GM21360 (cell line): Measurements from ENCODE around the gene GGNBP2.
"Not testable (repeated sequence)": the region's sequence is repeated elsewhere in the genome, so short reads cannot be mapped to it uniquely, and the experiment has no call there.

ENCODE experiments used
- ATAC-seq: cut with Tn5 transposase; IDR thresholded peaks from one replicate; pipeline ENCODE4 v1.9.1; 2021; ENCODE audit warnings: mild to moderate bottlenecking, moderate library complexity; ENCODE audit not compliant: unreplicated experiment

The GGNBP2 gene

DNA sequence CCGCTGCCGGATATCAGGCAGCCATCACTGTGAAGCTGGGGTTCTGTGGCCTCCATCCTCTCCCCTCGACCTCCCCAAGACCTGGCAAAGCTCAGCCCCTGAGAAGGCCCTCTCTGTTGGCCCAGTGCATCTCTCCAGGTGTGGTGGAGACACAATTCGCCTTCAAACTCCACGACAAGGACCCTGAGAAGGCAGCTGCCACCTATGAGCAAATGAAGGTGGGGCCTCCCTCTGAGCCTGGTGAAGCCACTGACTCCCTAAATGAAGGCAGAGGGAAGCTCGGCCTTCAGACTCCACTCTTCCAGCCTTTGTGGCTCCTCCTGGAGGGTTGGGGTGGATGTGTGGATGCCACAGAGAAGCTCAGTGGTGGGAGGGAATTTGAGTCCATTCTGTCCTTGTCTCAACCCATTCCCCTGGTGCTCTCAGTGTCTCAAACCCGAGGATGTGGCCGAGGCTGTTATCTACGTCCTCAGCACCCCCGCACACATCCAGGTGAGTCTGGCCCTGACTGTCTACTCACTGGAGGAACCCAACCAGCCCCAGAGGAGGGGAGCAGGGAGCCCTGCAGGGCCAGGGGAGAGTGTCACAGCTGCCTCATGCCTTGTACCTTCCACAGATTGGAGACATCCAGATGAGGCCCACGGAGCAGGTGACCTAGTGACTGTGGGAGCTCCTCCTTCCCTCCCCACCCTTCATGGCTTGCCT, 55.0 kb downstream of the GGNBP2 start:
- ATAC-seq: no peak

GRCh38 chr17:36600465-36600864, 55.7 kb downstream of the GGNBP2 start:
- no peak for ATAC-seq

DNA sequence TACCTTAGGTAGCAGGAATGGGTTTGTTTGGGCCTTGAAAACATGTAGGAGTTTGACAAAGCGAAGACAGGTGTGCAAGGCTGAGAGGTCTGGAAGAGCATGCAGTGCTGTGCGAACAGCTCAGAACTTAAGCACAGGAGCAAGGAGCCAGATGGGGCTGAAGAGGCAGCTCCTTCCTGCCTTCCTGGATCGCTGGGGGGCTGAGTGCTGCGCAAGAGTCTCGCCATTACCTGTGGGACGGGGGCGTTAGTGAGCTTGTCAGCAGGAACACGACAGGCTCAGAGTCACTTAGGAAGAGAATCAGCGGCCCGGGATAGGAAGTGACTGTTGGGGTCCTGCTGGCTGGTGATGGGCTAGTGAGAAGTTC, 56.2 kb downstream of the GGNBP2 start:
- ATAC-seq: peak; percentile 4

GRCh38 chr17:36601303-36602029, 56.7 kb downstream of the GGNBP2 start, which contains the start of gene MRM1:
Gene MRM1, plus strand, starts transcription at chr17:36601583. Its CDS starts 228 bp downstream, at chr17:36601811.
- peak; percentile 78 for ATAC-seq

GRCh38 chr17:36602030-36602748, 57.5 kb downstream of the GGNBP2 start:
- peak; percentile 14 for ATAC-seq

- no peak for ATAC-seq
These were observed 58.2 kb downstream of the GGNBP2 start for GRCh38 chr17:36602924-36603384.

GRCh38 chr17:36605028-36605427, 60.3 kb downstream of the GGNBP2 start:
- ATAC-seq: not testable (repeated sequence)

DNA sequence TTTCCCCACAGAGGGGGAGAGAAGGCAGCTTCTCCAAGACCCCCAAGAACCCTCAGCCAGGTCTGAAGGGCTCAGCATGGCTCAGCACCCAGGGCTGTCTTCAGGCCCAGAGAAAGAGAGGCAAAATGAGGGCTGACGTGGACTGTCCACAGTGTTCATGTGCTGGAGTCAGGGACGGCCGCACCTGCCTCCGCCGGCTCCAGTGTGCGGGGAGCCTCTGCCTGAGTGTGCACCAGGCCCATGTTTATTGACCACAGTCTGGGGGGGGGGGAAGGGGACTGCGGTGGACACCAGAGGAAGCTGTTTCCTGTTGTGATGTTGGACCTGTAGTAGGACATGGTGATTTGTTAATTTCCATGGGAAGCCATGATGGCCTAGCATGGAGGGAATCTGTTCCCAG, 63.6 kb downstream of the GGNBP2 start:
- ATAC-seq: no peak

DNA sequence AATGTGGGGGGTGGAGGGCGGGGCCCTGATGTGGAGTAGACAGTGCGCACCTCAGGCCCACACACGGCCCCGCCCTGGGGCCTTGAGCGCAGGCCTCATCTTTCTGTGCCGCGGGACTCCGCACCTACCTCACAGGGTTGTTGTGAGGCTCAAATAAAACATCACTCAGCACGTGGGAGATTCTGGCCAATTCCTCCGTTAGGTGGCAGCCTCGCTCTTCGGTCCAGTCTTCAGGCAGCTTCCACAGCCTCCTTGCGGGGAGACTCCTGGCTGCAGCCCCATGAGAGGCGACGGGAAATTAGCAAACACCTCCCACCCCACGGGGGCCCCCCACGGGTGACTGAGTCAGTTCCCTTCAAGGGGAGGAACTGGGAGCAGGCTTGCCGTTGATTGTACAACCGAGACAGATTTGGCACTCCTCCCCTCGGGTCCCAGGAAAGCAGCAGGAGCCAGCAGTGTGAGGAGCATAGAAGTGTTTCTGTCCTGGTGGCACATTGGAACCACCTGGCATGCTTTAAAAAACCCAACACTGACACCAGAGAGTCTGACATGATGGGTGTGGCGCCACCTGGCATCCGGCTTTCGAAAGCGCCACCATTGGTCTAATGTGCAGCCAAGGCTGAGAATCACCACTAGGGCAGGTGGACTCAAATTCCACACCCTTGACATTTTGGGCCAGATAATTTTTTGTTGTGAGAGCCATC, 64.2 kb downstream of the GGNBP2 start:
- no peak for ATAC-seq

DNA sequence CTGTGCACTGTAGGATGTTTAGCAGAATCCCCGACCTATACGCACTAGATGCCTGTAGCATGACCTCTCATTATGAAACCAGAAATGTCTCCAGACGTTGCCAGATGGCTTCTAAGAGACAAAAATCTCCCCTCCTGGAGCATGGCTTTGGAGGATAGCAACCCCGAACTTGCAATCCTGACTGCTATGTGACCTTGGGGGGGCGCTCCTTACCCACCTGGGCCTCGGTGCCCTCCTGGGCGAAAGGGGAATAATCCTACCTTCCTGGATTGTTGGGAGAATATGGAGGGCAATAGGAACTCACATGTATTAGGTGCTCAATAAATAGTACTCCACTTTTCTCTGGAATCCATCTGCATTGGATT, 64.8 kb downstream of the GGNBP2 start:
- no peak for ATAC-seq

DNA sequence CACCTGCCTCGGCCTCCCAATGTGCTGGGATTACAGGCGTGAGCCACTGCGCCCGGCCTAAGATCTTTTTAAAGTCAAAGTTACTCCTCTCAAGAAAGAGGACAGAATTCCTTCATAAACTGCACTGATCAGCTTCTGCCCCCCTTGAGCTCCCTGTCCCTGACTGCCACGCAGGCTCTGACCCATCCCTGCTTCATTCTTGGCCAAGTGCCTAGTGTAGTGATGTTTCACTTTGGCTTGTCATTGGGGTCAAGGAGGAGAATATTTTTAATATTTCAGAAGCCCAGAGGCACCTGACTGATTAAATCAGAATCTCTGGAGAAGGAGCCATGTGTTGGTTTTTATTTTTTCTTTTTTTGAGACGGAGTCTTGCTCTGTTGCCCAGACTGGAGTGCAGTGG, 65.8 kb downstream of the GGNBP2 start:
- no peak for ATAC-seq

GRCh38 chr17:36611345-36612072, 66.8 kb downstream of the GGNBP2 start:
- no peak for ATAC-seq

DNA sequence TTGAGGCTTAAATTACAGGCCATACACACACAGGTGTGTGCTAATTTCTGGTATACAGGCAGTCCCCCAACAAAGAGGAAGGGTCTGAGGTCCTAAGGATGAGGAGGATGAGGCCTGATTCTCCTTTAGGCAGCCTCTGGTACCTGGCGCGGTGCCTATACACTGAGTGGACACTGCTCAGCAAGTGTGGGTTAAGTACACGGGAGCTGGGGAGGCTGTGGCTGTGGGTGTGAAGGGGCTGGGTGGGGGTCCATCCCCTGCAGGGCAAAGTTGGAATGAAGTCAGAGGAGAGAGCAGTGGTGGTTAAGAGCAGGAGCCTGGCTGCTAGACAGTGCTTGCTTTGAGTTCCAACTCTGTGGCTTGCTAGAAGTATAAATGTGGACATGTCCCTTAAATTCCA, 67.6 kb downstream of the GGNBP2 start:
- no peak for ATAC-seq

DNA sequence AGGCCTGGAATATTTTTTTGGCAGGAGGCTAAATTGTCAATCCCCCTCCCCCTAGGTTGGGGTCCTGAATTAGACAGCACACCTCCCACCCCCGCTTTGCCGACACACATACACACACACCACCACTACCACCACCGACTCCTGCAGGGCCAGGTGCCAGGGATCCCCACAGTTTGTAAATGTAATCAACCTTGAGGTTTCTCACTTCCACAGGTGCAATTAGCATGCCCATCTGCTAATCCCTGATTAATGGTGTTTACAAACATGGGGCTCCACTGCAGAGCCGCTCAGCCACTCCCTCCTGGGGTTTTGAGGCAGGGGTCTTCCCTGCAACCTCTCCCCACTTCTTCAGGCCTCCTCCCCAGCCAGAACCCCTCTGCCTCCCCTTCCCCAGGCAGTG, 68.4 kb downstream of the GGNBP2 start:
- ATAC-seq: no peak

DNA sequence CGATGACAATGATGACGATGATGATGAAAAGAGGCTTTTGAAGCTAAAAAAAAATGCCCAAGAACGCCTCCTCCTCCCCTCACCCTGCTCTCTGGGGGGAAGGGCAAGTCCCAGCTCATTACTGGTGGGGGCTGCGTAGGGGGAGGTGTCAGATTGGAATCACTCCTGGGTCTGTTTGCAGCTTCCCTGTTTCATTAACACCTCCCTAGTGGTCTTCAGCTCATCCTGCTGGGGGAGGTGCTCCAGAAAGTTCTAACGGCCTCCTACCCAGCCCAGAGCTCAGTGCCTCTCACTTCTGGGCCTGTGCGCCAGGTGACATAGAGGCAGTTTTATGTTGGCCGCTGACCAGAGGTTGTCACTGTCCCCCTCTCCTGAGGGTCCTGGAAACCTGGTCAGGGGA, 69.4 kb downstream of the GGNBP2 start:
- ATAC-seq: no peak

- no peak for ATAC-seq
These were observed 70.2 kb downstream of the GGNBP2 start for GRCh38 chr17:36614933-36615332.

- no peak for ATAC-seq
These were observed 71.6 kb downstream of the GGNBP2 start for GRCh38 chr17:36616061-36617029.

DNA sequence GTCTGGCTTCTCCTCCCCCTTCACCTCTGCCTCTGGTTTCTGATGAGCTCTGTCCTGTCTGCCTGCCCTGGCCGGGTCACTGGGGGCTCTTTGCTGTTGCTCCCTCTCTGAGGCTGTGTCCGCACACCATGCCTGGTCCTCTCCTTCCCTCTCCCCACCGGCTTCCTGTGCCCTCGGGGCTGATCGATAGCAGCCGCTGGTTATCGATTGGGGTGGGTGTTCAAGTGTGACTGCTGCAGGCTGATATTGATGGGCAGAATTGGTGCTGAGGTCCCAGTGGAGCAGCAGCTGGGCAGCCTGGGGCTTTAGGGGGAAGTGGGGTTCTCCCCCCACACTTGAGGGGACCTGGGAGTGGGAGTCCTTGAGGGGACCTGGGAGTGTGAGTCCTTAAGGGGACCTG, 73.1 kb downstream of the GGNBP2 start:
- ATAC-seq: no peak

- no peak for ATAC-seq
These were observed 78.6 kb downstream of the GGNBP2 start for GRCh38 chr17:36623281-36623680.
